Measurements from ENCODE around the gene KIRREL2. TPM values are rescaled to one million over a fixed set of nuclear protein-coding genes. Genes with fewer than 3 reads are reported as not detected.

Gene KIRREL2
- under 1 TPM in 2 of 10 donors, not detected in 8; 0.12 to 0.35 TPM for total RNA-seq
- not detected for polyA plus RNA-seq
- long read RNA-seq, donor 1: 0 reads
- long read RNA-seq, donor 2: 0 reads
- long read RNA-seq, donor 3: 0 reads

GRCh38 chr19:35856546-35857149 is at the start of gene KIRREL2:
KIRREL2 (plus strand) TSS chr19:35856911; CDS start chr19:35857120, 209 bp downstream.
- ATAC-seq: peak in 5 of 8 donors; percentile 16 to 47 (median 34)
- TF ChIP-seq, protein P1, sequence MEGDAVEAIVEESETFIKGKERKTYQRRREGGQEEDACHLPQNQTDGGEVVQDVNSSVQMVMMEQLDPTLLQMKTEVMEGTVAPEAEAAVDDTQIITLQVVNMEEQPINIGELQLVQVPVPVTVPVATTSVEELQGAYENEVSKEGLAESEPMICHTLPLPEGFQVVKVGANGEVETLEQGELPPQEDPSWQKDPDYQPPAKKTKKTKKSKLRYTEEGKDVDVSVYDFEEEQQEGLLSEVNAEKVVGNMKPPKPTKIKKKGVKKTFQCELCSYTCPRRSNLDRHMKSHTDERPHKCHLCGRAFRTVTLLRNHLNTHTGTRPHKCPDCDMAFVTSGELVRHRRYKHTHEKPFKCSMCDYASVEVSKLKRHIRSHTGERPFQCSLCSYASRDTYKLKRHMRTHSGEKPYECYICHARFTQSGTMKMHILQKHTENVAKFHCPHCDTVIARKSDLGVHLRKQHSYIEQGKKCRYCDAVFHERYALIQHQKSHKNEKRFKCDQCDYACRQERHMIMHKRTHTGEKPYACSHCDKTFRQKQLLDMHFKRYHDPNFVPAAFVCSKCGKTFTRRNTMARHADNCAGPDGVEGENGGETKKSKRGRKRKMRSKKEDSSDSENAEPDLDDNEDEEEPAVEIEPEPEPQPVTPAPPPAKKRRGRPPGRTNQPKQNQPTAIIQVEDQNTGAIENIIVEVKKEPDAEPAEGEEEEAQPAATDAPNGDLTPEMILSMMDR (IDR thresholded peaks at IDR 0.05): no peak

DNA sequence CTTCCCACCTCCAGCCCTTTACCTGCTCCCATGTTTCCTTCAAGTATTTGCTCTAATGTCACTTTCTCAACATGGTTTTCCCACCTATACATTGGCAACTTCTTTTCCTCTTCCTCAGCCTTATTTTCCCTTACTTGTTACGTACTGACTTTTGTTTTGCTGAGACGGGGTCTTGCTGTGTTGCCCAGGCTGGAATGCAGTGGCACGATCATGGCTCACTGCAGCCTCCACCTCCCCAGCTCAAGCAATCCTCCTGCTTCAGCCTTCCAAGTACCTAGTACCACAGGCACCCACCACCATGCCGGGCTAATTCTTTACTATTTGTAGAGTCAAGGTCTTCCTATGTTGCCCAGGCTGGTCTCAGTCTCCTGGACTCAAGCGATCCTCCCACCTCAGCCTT is 49.1 kb upstream of the KIRREL2 start:
- 92 to 93% methylated on average over 5 of the region's 5 CpGs for WGBS, 2 donors
- Histone ChIP-seq H3K36me3 (no peaks in the 10 kb centered on the region), H3K27me3 (peaks cover 0 to 50% (median 24%) of the 10 kb centered on the region in 7 donors), H3K27ac (no peak overlapping the region), H3K4me3 (no peak overlapping the region), H3K4me1 (no peaks in the 10 kb centered on the region), H3K9me3 (no peaks in the 10 kb centered on the region)
- TF ChIP-seq, protein P1 (IDR thresholded peaks at IDR 0.05): no peak
- intact Hi-C loops (cut with DNase I): no loop called here
- ATAC-seq: no peak
- DNase-seq: no peak

More at GRCh38 chr19:35856546-35857149, at the start of gene KIRREL2:
- H3K27ac ChIP-seq: no peak within 1 kb of the TSS
- H3K36me3 ChIP-seq: no peaks in the 10 kb centered on the region
- 0 to 1% methylated on average over 42 of the region's 42 CpGs for WGBS, 2 donors
- peak within 1 kb of the TSS; percentile 1 to 63 (median 52) for H3K4me3 ChIP-seq
- H3K4me1 ChIP-seq: peaks cover 0 to 29% (median 12%) of the 10 kb centered on the region in 9 donors
- DNase-seq: no peak
- intact Hi-C loops (cut with DNase I): no loop called here
- H3K27me3 ChIP-seq: peaks cover 20 to 98% (median 93%) of the 10 kb centered on the region in 7 donors
- H3K9me3 ChIP-seq: no peaks in the 10 kb centered on the region

DNA sequence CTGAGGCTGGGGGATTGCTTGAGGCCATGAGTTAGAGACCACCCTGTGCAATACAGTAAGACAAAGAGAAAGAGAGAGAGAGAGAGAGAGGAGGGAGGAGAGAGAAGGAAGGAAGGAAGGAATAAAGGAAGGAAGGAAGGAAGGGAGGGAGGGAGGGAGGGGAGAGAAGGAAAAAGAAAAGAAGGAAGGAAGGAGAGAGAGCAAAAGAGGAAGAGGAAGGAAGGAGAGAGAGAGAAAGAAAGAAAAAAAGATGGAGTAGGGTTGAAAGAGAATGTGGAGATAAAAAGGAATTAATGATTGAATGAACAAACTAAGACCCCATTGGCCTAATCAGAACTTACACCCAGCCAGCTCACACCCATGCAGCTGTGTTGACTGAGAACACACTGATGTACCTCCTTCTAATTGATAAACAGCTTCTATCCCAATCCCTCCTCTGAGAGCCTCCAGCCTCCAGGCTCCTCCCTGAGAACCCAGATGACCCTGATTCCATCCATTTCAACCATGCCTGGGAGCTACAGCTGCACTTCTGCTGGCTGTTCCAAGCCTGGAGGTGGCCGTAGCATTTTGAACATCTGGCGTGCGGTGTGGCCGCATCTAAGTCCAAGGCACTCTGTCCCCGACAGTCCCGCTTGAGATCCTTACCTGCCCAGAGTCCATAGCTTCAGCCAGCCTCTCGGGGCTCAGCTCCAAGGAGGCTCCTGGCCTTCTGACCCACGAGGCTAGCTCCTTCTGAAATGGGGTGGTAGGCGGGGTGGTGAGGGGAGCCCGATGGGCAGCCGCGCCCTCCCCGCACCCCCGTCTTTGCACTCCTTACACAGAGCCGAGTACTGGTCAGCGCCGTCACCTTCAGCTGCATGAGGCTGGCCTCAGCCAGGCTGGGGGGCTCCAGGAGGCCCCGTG is 45.1 kb upstream of the KIRREL2 start:
- DNase-seq: no peak
- WGBS, 2 donors: 72 to 73% methylated on average over 18 of the region's 18 CpGs
- intact Hi-C loops (cut with DNase I): loop anchor here in 2 of 10 donors (10.0 kb wide), 1 partner anchor 117 kb away; no protein-coding TSS in a partner anchor
- no peak overlapping the region for H3K4me3 ChIP-seq
- peaks cover 0 to 2% (median 0%) of the 10 kb centered on the region in 11 donors for H3K9me3 ChIP-seq
- TF ChIP-seq, protein P1 (IDR thresholded peaks at IDR 0.05): no peak
- no peak overlapping the region for H3K27ac ChIP-seq
- H3K4me1 ChIP-seq: no peaks in the 10 kb centered on the region
- ATAC-seq: no peak
- no peaks in the 10 kb centered on the region for H3K36me3 ChIP-seq
- H3K27me3 ChIP-seq: peaks cover 0 to 52% (median 13%) of the 10 kb centered on the region in 7 donors
